ENCODE data around the gene BMF.
"Not testable (repeated sequence)": the region's sequence is repeated elsewhere in the genome, so short reads cannot be mapped to it uniquely, and the experiment has no call there.

Gene BMF

GRCh38 chr15:40075298-40076044, 33.2 kb downstream of the BMF start:
- FAIRE-seq (no peak), DNase-seq (ENCODE audit: insufficient read length) (no peak)
- TF ChIP-seq POLR2A (IDR thresholded peaks at IDR 0.05; ENCODE audit: low read depth, low read length) (no peak), TAF1 (IDR thresholded peaks at IDR 0.05; ENCODE audit: borderline replicate concordance, low read depth, low read length) (no peak), POLR2AphosphoS5 (IDR thresholded peaks at IDR 0.05; ENCODE audit: low read depth, low read length) (no peak)

GRCh38 chr15:40074656-40075055, 34.0 kb downstream of the BMF start:
- not testable (repeated sequence) for FAIRE-seq; DNase-seq (ENCODE audit: insufficient read length)

- DNase-seq (ENCODE audit: insufficient read length); FAIRE-seq: not testable (repeated sequence)
Measured at GRCh38 chr15:40073716-40074490, 34.8 kb downstream of the BMF start.

GRCh38 chr15:40072216-40072990, 36.3 kb downstream of the BMF start:
- DNase-seq (ENCODE audit: insufficient read length) = no peak
- no peak for TF ChIP-seq POLR2AphosphoS5 (IDR thresholded peaks at IDR 0.05; ENCODE audit: low read depth, low read length)
- TF ChIP-seq POLR2A (IDR thresholded peaks at IDR 0.05; ENCODE audit: low read depth, low read length) = no peak
- TF ChIP-seq TAF1 (IDR thresholded peaks at IDR 0.05; ENCODE audit: borderline replicate concordance, low read depth, low read length) = no peak
- no peak for FAIRE-seq

- no peak for FAIRE-seq
- no peak for TF ChIP-seq TAF1 (IDR thresholded peaks at IDR 0.05; ENCODE audit: borderline replicate concordance, low read depth, low read length)
- TF ChIP-seq POLR2A (IDR thresholded peaks at IDR 0.05; ENCODE audit: low read depth, low read length) = no peak
- TF ChIP-seq POLR2AphosphoS5 (IDR thresholded peaks at IDR 0.05; ENCODE audit: low read depth, low read length) = no peak
- DNase-seq (ENCODE audit: insufficient read length) = no peak
Measured at GRCh38 chr15:40070608-40071218, 38.0 kb downstream of the BMF start.

GRCh38 chr15:40070166-40070557, 38.5 kb downstream of the BMF start:
- FAIRE-seq (peak; percentile 67), DNase-seq (ENCODE audit: insufficient read length) (no peak)
- no peak for TF ChIP-seq POLR2A (IDR thresholded peaks at IDR 0.05; ENCODE audit: low read depth, low read length)
- no peak for TF ChIP-seq POLR2AphosphoS5 (IDR thresholded peaks at IDR 0.05; ENCODE audit: low read depth, low read length)
- TF ChIP-seq TAF1 (IDR thresholded peaks at IDR 0.05; ENCODE audit: borderline replicate concordance, low read depth, low read length) = no peak

GRCh38 chr15:40069178-40070165, 39.2 kb downstream of the BMF start:
- FAIRE-seq (peak; percentile 88), DNase-seq (ENCODE audit: insufficient read length) (peak; percentile 78)
- TF ChIP-seq POLR2A (IDR thresholded peaks at IDR 0.05; ENCODE audit: low read depth, low read length) (peak; percentile 66; the same call in 1 of the 2 replicates), TAF1 (IDR thresholded peaks at IDR 0.05; ENCODE audit: borderline replicate concordance, low read depth, low read length) (no peak), POLR2AphosphoS5 (IDR thresholded peaks at IDR 0.05; ENCODE audit: low read depth, low read length) (peak; percentile 42; the same call in 1 of the 2 replicates)

GRCh38 chr15:40067921-40068624, 40.6 kb downstream of the BMF start:
- no peak for TF ChIP-seq TAF1 (IDR thresholded peaks at IDR 0.05; ENCODE audit: borderline replicate concordance, low read depth, low read length)
- no peak for TF ChIP-seq POLR2AphosphoS5 (IDR thresholded peaks at IDR 0.05; ENCODE audit: low read depth, low read length)
- no peak for TF ChIP-seq POLR2A (IDR thresholded peaks at IDR 0.05; ENCODE audit: low read depth, low read length)
- DNase-seq (ENCODE audit: insufficient read length) (no peak), FAIRE-seq (no peak)

- TF ChIP-seq POLR2A (IDR thresholded peaks at IDR 0.05; ENCODE audit: low read depth, low read length) = no peak
- TF ChIP-seq TAF1 (IDR thresholded peaks at IDR 0.05; ENCODE audit: borderline replicate concordance, low read depth, low read length) = no peak
- no peak for TF ChIP-seq POLR2AphosphoS5 (IDR thresholded peaks at IDR 0.05; ENCODE audit: low read depth, low read length)
- FAIRE-seq (no peak), DNase-seq (ENCODE audit: insufficient read length) (no peak)
Measured at GRCh38 chr15:40066589-40066988, 42.1 kb downstream of the BMF start.

- no peak for DNase-seq (ENCODE audit: insufficient read length)
Measured at GRCh38 chr15:40065166-40065565, 43.5 kb downstream of the BMF start.

More at GRCh38 chr15:40065166-40065565, 43.5 kb downstream of the BMF start:
- no peak for FAIRE-seq
- no peak for TF ChIP-seq POLR2AphosphoS5 (IDR thresholded peaks at IDR 0.05; ENCODE audit: low read depth, low read length)
- TF ChIP-seq POLR2A (IDR thresholded peaks at IDR 0.05; ENCODE audit: low read depth, low read length) = no peak

Data from GM12892 (cell line).